Right kidney (tissue), 9 donors: ENCODE measurements around the gene FAF1.
A peak's percentile ranks its signal among the peaks of the same experiment; 100 is the strongest.
"Not testable (repeated sequence)": the region's sequence is repeated elsewhere in the genome, so short reads cannot be mapped to it uniquely, and the experiment has no call there.

ENCODE experiments used
- DNase-seq: peaks from one replicate; pipeline ENCODE4 v3.0.0-alpha.2; 2016
- long read RNA-seq, 8 donors: transcript quantifications; one replicate each; lab custom pipeline, GENCODE V29; 2026

The FAF1 gene
- long read RNA-seq, donor 1, full-length matches to known transcripts = 4 of 4 reads
- long read RNA-seq, donor 1, partial matches to known transcripts = 0 of 4 reads
- long read RNA-seq, donor 1, other reads (novel, unspliced or antisense) = 0 of 4 reads
- long read RNA-seq, donor 2, full-length matches to known transcripts = 4 of 4 reads
- long read RNA-seq, donor 2, partial matches to known transcripts = 0 of 4 reads
- long read RNA-seq, donor 2, other reads (novel, unspliced or antisense) = 0 of 4 reads
- long read RNA-seq, donor 3, full-length matches to known transcripts = 4 of 4 reads
- long read RNA-seq, donor 3, partial matches to known transcripts = 0 of 4 reads
- long read RNA-seq, donor 3, other reads (novel, unspliced or antisense) = 0 of 4 reads
- long read RNA-seq, donor 4, full-length matches to known transcripts = 6 of 6 reads
- long read RNA-seq, donor 4, partial matches to known transcripts = 0 of 6 reads
- long read RNA-seq, donor 4, other reads (novel, unspliced or antisense) = 0 of 6 reads
- long read RNA-seq, donor 5, full-length matches to known transcripts = 3 of 3 reads
- long read RNA-seq, donor 5, partial matches to known transcripts = 0 of 3 reads
- long read RNA-seq, donor 5, other reads (novel, unspliced or antisense) = 0 of 3 reads
- long read RNA-seq, donor 6, full-length matches to known transcripts = 9 of 9 reads
- long read RNA-seq, donor 6, partial matches to known transcripts = 0 of 9 reads
- long read RNA-seq, donor 6, other reads (novel, unspliced or antisense) = 0 of 9 reads
- long read RNA-seq, donor 7, full-length matches to known transcripts = 8 of 8 reads
- long read RNA-seq, donor 7, partial matches to known transcripts = 0 of 8 reads
- long read RNA-seq, donor 7, other reads (novel, unspliced or antisense) = 0 of 8 reads
- long read RNA-seq, donor 8, full-length matches to known transcripts = 7 of 7 reads
- long read RNA-seq, donor 8, partial matches to known transcripts = 0 of 7 reads
- long read RNA-seq, donor 8, other reads (novel, unspliced or antisense) = 0 of 7 reads

DNA sequence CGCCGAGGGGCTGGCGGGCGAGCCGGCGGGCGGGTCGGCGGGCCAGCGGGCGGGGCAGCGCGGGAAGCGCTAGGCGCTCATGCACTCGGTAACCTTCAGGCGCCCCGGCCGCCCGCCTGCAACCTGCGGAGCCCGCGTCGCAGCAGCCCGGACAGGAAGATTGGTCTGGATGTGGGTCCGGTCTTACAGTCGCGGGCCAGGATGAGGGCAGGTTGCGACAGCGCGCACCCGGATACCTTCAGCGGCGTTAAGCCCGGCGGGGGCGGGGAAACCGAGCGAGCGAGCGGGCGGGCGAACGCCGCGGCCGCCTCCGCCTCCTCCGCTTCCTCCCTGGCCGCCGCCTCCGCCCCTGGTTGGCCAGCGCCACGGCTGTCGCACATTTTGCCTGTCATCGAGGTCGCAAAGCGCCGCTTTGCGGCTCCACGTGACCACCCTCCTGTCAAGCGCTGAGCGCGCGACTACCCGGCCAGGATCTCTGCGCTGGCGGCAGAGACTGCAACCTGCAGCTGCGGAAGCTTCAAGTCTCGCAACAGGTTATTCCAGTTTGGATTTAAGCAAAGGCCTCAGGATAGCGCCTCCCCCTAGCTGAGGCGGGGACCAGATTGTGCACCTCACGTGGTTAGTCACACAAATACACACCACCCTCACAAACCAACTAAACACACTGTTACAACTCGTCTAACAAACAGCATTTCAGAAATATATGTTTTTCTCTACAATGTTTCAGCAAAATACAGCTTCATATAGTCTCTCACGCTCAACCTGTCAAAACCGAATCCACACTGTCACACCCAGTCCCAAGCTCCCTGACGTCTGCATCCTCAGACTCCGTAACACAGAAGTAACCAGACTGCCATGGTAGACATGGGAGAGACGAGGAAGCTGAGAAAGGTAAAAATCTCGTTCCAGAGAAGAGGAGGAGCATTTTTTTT, at the start of gene FAF1:
Gene FAF1, minus strand, starts transcription at position 355 of the 932 bp plus-strand sequence. CDS start 456 bp downstream, outside the sequence.
- peak; percentile 96 for DNase-seq

DNA sequence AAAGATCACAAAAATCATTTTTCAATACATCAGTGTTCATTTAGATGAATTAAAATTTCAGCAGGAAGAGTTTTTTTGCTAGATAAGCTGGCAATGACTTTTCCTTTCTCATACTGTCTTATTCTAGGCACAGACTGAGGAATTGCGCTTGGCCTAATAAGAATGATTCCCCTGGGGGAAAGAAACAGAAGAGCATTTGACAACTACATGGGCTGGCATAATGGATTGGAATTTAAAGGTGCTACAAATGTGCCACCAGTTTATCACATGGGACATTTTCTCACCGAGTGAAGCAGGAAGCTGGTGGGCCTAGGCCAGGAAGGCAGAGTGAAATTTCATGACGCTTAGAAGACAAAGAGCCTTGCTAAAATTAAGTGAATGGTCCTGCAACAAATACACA, 49.3 kb upstream of the FAF1 start:
- DNase-seq = no peak

GRCh38 chr1:51005549-51005948, 45.5 kb upstream of the FAF1 start:
- not testable (repeated sequence) for DNase-seq

DNA sequence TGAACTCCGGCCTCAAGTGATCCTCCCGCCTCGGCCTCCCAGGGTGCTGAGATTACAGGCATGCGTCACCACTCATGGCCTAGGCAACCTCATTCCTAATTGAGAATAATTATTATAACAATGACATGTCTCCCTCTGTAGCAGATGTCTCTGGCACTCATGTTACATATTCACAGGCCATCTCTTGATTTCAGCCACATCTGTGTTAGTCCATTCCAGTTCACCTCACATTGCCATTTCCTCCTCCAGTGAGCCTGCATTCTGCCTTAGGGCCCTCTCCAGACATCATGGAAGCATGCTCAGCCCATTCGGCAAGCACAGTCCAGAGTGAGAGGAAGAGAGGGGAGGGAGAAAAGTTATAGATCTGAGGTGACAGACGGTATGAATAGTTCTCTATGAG, 42.4 kb upstream of the FAF1 start:
- DNase-seq = no peak

DNA sequence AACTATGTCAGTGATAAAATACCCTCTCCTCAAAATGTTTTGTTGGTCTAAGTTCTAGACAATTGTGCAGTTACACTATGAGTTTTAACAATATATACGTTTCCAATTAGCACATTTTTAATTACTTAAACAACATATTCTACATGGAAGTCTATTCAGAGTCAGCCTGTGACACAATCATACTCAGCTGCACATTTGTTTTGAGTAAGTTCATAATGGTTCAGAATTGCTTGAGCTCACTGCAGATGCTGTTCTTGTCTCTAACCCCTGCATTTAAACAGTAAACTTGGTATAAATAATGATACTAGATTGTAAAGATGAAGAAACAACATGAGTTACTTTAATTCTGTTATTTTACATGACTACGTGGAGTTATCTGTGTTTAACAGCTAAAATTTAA, 40.6 kb upstream of the FAF1 start:
- DNase-seq = no peak

DNA sequence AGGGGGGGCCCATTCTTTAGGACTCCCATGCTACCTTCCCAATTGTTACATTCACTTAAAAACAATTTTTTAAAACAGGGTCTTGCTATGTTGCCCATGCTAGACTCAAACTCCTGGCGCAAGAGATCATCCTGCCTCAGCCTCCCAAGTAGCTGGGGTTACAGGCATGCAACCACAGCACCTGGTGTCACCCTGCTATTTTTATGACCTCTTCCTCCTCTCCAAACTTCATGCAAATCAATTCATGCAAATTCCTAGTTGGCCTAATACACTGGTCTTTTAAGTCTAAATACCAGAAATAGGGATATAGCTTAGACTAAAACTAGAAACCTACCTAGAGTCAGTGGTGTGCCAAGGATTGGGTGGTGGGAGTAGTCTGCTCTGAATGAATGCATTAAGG, 40.1 kb upstream of the FAF1 start:
- no peak for DNase-seq

- DNase-seq = not testable (repeated sequence)
Observed at GRCh38 chr1:50999375-50999774, 39.3 kb upstream of the FAF1 start.

DNA sequence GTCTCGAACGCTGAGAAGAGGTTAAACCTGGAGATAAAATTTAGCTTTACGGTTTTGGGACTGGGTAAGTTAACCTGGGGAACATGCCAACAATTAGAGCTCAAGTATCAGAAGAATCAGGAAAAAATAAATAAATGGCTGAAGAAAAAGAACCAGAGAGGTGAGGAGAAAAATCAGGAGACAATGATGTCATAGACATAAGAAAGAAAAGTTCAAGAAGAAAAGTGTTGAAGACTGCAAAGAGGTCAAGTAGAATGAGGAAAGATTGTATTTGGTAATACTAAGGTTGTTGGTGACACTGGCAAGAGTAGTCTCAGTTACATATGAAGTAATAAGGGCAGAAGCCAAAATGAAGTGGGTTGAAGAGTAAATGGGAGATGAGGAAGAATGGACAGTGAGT, 36.0 kb upstream of the FAF1 start:
- DNase-seq = no peak

DNA sequence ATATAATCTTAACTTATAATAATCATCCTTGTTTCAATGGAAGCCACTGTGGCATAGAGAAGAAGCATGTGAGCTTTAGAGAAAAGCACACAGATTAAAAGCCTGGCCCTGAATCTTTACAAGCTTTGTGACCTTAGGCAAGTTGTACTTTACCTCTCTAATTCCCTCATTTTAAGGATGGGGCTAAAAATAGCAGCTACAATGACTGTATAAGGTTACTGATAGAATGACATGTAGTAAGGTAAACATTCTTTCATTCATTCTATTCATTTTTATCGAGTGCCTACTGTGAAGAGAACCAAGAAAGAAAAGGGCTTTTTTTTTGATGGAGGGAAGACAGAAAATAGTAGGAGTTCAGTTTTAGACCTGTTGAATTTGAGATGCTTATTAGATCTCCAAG, 35.6 kb upstream of the FAF1 start:
- no peak for DNase-seq

- DNase-seq = no peak
Observed at GRCh38 chr1:50994997-50995396, 34.9 kb upstream of the FAF1 start.

DNA sequence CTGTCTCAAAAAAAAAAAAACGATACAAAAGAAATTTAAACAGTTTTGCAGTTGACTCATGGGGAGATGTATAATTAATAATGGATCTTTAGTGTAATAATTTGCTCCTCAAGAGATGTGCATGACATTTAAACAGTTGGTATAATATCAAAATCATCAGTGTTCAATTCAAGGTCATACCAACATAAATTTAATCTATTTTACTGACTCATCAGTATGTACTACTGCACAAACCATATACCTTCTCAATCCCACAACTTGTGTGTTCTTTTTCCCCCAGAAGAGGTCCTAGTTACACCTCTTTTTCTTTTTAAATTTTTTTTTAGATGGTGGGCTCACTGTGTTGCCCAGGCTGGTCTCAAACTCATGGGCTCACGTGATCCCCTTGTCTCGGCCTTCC, 33.6 kb upstream of the FAF1 start:
- DNase-seq = no peak

GRCh38 chr1:50992532-50993318, 32.7 kb upstream of the FAF1 start:
- no peak for DNase-seq

GRCh38 chr1:50989694-50990093, 29.6 kb upstream of the FAF1 start:
- DNase-seq = no peak

GRCh38 chr1:50986653-50987052, 26.6 kb upstream of the FAF1 start:
- no peak for DNase-seq

DNA sequence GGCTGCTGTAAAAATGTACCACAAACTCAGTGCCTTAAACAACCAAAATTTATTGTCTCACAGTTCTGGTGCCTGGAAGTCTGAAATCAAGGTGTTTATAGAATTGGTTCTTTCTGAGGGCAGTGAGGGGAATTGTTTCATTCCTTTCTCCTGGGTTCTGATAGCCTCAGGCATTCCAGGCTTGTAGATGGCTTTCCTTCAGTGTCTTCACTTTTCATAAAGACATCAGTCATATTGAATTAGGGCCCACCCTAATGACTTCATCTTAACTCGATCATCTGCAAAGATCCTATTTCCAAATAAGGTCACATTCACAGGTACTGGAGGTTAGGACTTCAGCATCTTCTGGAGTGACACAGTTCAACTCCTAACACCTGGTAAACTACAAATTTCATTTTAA, 25.0 kb upstream of the FAF1 start:
- DNase-seq = no peak

DNA sequence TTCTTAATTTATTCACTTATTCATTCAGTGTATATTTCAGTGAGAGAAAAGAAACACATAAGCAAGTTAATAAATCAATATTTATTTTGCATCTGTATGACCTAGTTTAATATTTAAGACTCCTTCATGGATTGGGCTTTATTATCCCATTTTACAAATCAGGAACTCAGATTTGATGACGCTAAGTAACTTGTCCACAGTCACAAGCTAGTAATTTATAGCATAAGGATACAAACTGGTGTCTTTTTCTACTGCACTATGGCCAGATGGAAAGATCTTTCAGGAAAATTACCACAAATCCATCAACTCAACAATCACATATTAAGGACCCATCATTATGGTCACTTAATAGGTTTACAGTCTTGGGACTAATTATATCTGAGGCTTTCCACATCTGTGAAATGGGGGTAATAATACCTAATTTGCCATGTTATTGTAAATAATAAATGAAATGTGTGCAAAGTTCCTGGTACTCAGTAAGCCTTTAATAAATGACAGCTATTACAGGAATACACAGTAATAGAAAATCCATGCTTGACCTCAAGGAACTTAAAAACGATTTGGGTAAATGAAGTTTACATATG, 23.2 kb upstream of the FAF1 start:
- DNase-seq = no peak

GRCh38 chr1:50982611-50983010, 22.5 kb upstream of the FAF1 start:
- no peak for DNase-seq

GRCh38 chr1:50981741-50982140, 21.7 kb upstream of the FAF1 start:
- DNase-seq = no peak

- no peak for DNase-seq
Observed at GRCh38 chr1:50980505-50980904, 20.4 kb upstream of the FAF1 start.

DNA sequence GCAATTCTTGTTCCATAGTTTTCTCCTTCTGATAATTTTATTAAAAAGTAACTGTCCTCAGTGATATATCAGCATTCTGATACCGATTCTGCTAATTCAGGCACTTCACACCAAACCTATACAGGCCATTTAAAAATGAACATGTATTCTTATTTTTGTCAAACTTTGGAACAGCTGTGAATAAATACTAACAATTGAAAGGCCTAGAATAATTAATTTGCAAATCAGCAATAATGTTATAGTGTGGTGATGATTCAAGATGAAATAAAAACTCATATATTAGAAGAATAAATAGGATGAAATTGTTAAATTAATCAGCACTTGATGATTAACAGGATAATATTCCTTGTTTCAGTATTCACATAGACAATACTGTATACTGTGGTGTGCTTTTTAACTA, 19.9 kb upstream of the FAF1 start:
- no peak for DNase-seq
